ENCODE data around the gene IKZF5.
A peak's percentile ranks its signal among the peaks of the same experiment; 100 is the strongest.

Gene IKZF5

GRCh38 chr10:123014772-123015171, 6.2 kb upstream of the IKZF5 start:
- no peak for TF ChIP-seq CTCF (IDR thresholded peaks at IDR 0.05; ENCODE audit: low read depth, low read length)
- no peak overlapping the region for H3K4me3 ChIP-seq (ENCODE audit: low read depth, low read length)

- no peak overlapping the region for H3K4me3 ChIP-seq (ENCODE audit: low read depth, low read length)
- TF ChIP-seq CTCF (IDR thresholded peaks at IDR 0.05; ENCODE audit: low read depth, low read length), result no peak
These were observed 5.1 kb upstream of the IKZF5 start for GRCh38 chr10:123013456-123014419.

GRCh38 chr10:123011987-123012386, 3.4 kb upstream of the IKZF5 start:
- H3K4me3 ChIP-seq (ENCODE audit: low read depth, low read length), result no peak overlapping the region

GRCh38 chr10:123009105-123009820, 668 bp upstream of the IKZF5 start:
- no peak for TF ChIP-seq CTCF (IDR thresholded peaks at IDR 0.05; ENCODE audit: low read depth, low read length)
- peak overlapping the region; percentile 99 for H3K4me3 ChIP-seq (ENCODE audit: low read depth, low read length)

More at GRCh38 chr10:123011987-123012386, 3.4 kb upstream of the IKZF5 start:
- no peak for TF ChIP-seq CTCF (IDR thresholded peaks at IDR 0.05; ENCODE audit: low read depth, low read length)

GRCh38 chr10:123007558-123008354, 839 bp downstream of the IKZF5 start:
- no peak for TF ChIP-seq CTCF (IDR thresholded peaks at IDR 0.05; ENCODE audit: low read depth, low read length)

GRCh38 chr10:123004298-123004697, 4.3 kb downstream of the IKZF5 start:
- TF ChIP-seq CTCF (IDR thresholded peaks at IDR 0.05; ENCODE audit: low read depth, low read length), result no peak
- no peak overlapping the region for H3K4me3 ChIP-seq (ENCODE audit: low read depth, low read length)

More at GRCh38 chr10:123007558-123008354, 839 bp downstream of the IKZF5 start:
- peak overlapping the region; percentile 99 for H3K4me3 ChIP-seq (ENCODE audit: low read depth, low read length)
